Measurements from ENCODE around the gene SLC39A11. TPM values are rescaled to one million over a fixed set of nuclear protein-coding genes. Genes with fewer than 3 reads are reported as not detected.

SLC39A11 gene
- total RNA-seq, 1 experiment from 2014 or later = 15.2 TPM

- H3K4me1 ChIP-seq (ENCODE audit: insufficient read depth, low read length) = no peaks in the 10 kb centered on the region
- H3K14ac ChIP-seq (ENCODE audit: insufficient read depth, low read length) = no peak overlapping the region
- H3K23me2 ChIP-seq (ENCODE audit: insufficient read length, low read depth, low read length, poor library complexity, severe bottlenecking) = no peaks in the 10 kb centered on the region
- H3K23ac ChIP-seq (ENCODE audit: insufficient read length, low read depth, low read length) = no peak overlapping the region
- no peak overlapping the region for H2AFZ ChIP-seq (ENCODE audit: low read length)
- no peak overlapping the region for H3K4me3 Mint-ChIP-seq
- no peak overlapping the region for H2BK20ac ChIP-seq (ENCODE audit: low read depth, low read length, poor library complexity, severe bottlenecking)
- H3K4ac ChIP-seq (ENCODE audit: low read depth, low read length) = no peak overlapping the region
- H4K20me1 ChIP-seq (ENCODE audit: control insufficient read depth, insufficient read depth, insufficient read length) = no peaks in the 10 kb centered on the region
- no peak for DNase-seq
- H3K9ac ChIP-seq (ENCODE audit: extremely low read depth, insufficient read length, low read length) = no peak overlapping the region
- peaks cover 5 to 10% of the 10 kb centered on the region in 2 experiments for H3K4me1 Mint-ChIP-seq
- TF ChIP-seq, protein P1, sequence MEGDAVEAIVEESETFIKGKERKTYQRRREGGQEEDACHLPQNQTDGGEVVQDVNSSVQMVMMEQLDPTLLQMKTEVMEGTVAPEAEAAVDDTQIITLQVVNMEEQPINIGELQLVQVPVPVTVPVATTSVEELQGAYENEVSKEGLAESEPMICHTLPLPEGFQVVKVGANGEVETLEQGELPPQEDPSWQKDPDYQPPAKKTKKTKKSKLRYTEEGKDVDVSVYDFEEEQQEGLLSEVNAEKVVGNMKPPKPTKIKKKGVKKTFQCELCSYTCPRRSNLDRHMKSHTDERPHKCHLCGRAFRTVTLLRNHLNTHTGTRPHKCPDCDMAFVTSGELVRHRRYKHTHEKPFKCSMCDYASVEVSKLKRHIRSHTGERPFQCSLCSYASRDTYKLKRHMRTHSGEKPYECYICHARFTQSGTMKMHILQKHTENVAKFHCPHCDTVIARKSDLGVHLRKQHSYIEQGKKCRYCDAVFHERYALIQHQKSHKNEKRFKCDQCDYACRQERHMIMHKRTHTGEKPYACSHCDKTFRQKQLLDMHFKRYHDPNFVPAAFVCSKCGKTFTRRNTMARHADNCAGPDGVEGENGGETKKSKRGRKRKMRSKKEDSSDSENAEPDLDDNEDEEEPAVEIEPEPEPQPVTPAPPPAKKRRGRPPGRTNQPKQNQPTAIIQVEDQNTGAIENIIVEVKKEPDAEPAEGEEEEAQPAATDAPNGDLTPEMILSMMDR (conservative IDR thresholded peaks at IDR 0.05) = no peak
- no peak overlapping the region for H3K18ac ChIP-seq (ENCODE audit: insufficient read length, low read depth, low read length)
- H3K27me3 ChIP-seq (ENCODE audit: insufficient read depth, low read length) = no peaks in the 10 kb centered on the region
- H3T11ph ChIP-seq (ENCODE audit: low read length) = no peak overlapping the region
- no peak overlapping the region for H4K5ac ChIP-seq (ENCODE audit: insufficient read length, low read depth, low read length)
- H2BK15ac ChIP-seq (ENCODE audit: low read depth, low read length) = no peak overlapping the region
- no peak overlapping the region for H4K91ac ChIP-seq (ENCODE audit: insufficient read length, low read depth, low read length)
- H3K27me3 Mint-ChIP-seq (ENCODE audit: low read depth) = no peaks in the 10 kb centered on the region
- H3K27ac Mint-ChIP-seq = no peak overlapping the region
- no peaks in the 10 kb centered on the region for H3K9me3 ChIP-seq (ENCODE audit: control insufficient read depth, low read depth, low read length)
- H3K79me1 ChIP-seq (ENCODE audit: insufficient read depth, low read depth, low read length, poor library complexity, severe bottlenecking) = no peaks in the 10 kb centered on the region
- H2BK120ac ChIP-seq (ENCODE audit: low read depth, low read length, poor library complexity, severe bottlenecking) = no peak overlapping the region
- no peak overlapping the region for H2BK12ac ChIP-seq (ENCODE audit: insufficient read length, low read depth, low read length)
- H4K8ac ChIP-seq (replicated peaks; ENCODE audit: insufficient read length, low read depth, low read length) = no peak overlapping the region
- H3K36me3 Mint-ChIP-seq (ENCODE audit: insufficient read depth in 1 of 3, low read depth in 3 of 3) = peaks cover 0 to 2% (median 0%) of the 10 kb centered on the region in 3 experiments; a peak in 2 of 7 replicates
- H3K56ac ChIP-seq (ENCODE audit: insufficient read length, low read depth, low read length) = no peak overlapping the region
- H3K79me2 ChIP-seq (ENCODE audit: insufficient read depth, low read length) = no peaks in the 10 kb centered on the region
- H3K9me3 Mint-ChIP-seq = no peaks in the 10 kb centered on the region; a peak in 2 of 5 replicates
- H2BK5ac ChIP-seq (ENCODE audit: insufficient read length, low read length) = no peak overlapping the region
- no peak overlapping the region for H3K4me2 ChIP-seq (ENCODE audit: insufficient read depth, insufficient read length, low read length)
- H2AK5ac ChIP-seq (ENCODE audit: insufficient read length, low read length) = no peak overlapping the region
- H3K27ac ChIP-seq (ENCODE audit: insufficient read length, low read depth, low read length) = no peak overlapping the region
- WGBS (ENCODE audit: extremely low coverage, insufficient read length, low lambda C conversion rate) = no CpG with 5 or more reads among the region's 5 CpGs
Observed at GRCh38 chr17:72946696-72947095, 145.8 kb downstream of the SLC39A11 start.
